K562 (cell line): ENCODE data around the gene WDR88. TPM values are rescaled to one million over a fixed set of nuclear protein-coding genes. Genes with fewer than 3 reads are reported as not detected.

ENCODE experiments used
- ATAC-seq: fragments of 200-7000 bp; cut with Tn5 transposase; 3 replicates; pipeline ENCODE4 v1.9.1; 2020; ENCODE audit warnings: moderate library complexity
- BruUV-seq: library from RNA; stranded (reverse); fragments of 400-500 nt; replicated peaks from 2 replicates; lab custom pipeline; 2021; lab: Mats Ljungman, UMichigan
- CTCF ChIA-PET: fragments of 300-600 bp; formaldehyde crosslinking; extraction: SDS; loops from one replicate; lab custom pipeline; 2021; ENCODE audit warnings: low intra/inter-chr PET ratio; lab: Yijun Ruan, JAX
- POLR2A ChIA-PET: fragments of 300-600, 350-650 bp; sonication (Branson Sonifier 250); formaldehyde crosslinking; extraction: SDS; loops from one replicate; lab custom pipeline; 2021; ENCODE audit warnings: antibody characterized with exemption, inconsistent platforms; lab: Yijun Ruan, JAX
- DNase-seq, 4 experiments: peaks; one replicate each; pipeline versions ENCODE4 v3.0.0 to v3.0.0-alpha.2; 2011 to 2018; ENCODE audit warnings: low spot score in 3 of 4, mixed read lengths in 3 of 4; ENCODE audit errors: extremely low read depth in 1 of 4
- FAIRE-seq: peaks from 2 replicates; lab custom pipeline; 2011; peaks lifted over from hg19 to GRCh38; lab: Jason Lieb, UNC
- H2AFZ ChIP-seq: 2 replicates; pipeline ENCODE4 v1.6.0; 2011; ENCODE audit warnings: low read depth, low read length, control low read depth, inconsistent platforms
- H3K27ac ChIP-seq: fragments of 200-600 bp; 3 replicates; pipeline ENCODE4 v1.8.0; 2011; ENCODE audit warnings: low read depth, mild to moderate bottlenecking, control low read depth, inconsistent platforms, low read length, moderate library complexity, mixed read lengths; ENCODE audit errors: extremely low read depth
- H3K27me3 ChIP-seq, 2 experiments: fragments of 300-600 bp in 1 of 2; 2 replicates in 1 of 2; 3 replicates in 1 of 2; pipeline versions ENCODE4 v1.6.0 to v1.8.0; 2011; ENCODE audit warnings: inconsistent platforms in 2 of 2, low read length in 2 of 2, mild to moderate bottlenecking in 1 of 2, mixed read lengths in 1 of 2, moderate library complexity in 1 of 2; ENCODE audit not compliant: control insufficient read depth in 2 of 2, insufficient read depth in 2 of 2
- H3K36me3 ChIP-seq: fragments of 300-600 bp; 3 replicates; pipeline ENCODE4 v1.8.0; 2011; ENCODE audit warnings: mild to moderate bottlenecking, low read length, inconsistent platforms; ENCODE audit not compliant: control insufficient read depth, insufficient read depth
- H3K4me1 ChIP-seq, 2 experiments: fragments of 200-600 bp in 1 of 2; replicated peaks in 1 of 2; 2 replicates in 1 of 2; 3 replicates in 1 of 2; pipeline versions ENCODE4 v1.5.1 to v1.8.0; 2011; ENCODE audit warnings: inconsistent platforms in 2 of 2, low read length in 2 of 2, mild to moderate bottlenecking in 1 of 2, mixed read lengths in 1 of 2, moderate library complexity in 1 of 2; ENCODE audit not compliant: control insufficient read depth in 2 of 2, insufficient read depth in 2 of 2
- H3K4me2 ChIP-seq: 2 replicates; pipeline ENCODE4 v1.6.1; 2011; ENCODE audit warnings: low read length, control low read depth, inconsistent platforms, mixed read lengths; ENCODE audit not compliant: insufficient read depth
- H3K4me3 ChIP-seq: fragments of 200-600 bp; sonication (generic), shearing (Covaris generic); 2 replicates; pipeline ENCODE4 v1.5.1; 2016; ENCODE audit warnings: control low read depth, inconsistent platforms
- H3K79me2 ChIP-seq: fragments of 200-600 bp; 3 replicates; pipeline ENCODE4 v1.8.0; 2011; ENCODE audit warnings: low read length, inconsistent platforms; ENCODE audit not compliant: control insufficient read depth, insufficient read depth
- H3K9ac ChIP-seq, 2 experiments: 2 replicates each; pipeline versions ENCODE4 v1.6.0 to v1.6.1; 2011; ENCODE audit warnings: low read depth in 2 of 2, low read length in 2 of 2, control low read depth in 1 of 2, inconsistent platforms in 1 of 2, mild to moderate bottlenecking in 1 of 2, mixed read lengths in 1 of 2; ENCODE audit not compliant: insufficient read depth in 1 of 2
- H3K9me1 ChIP-seq: one replicate; pipeline ENCODE4 v1.6.0; 2011; ENCODE audit warnings: inconsistent platforms, mild to moderate bottlenecking, low read length, moderate library complexity; ENCODE audit not compliant: control insufficient read depth, insufficient read depth
- H3K9me3 ChIP-seq: replicated peaks from 2 replicates; pipeline ENCODE4 v1.5.1; 2011; ENCODE audit warnings: low read depth, low read length, inconsistent platforms; ENCODE audit not compliant: control insufficient read depth, insufficient read depth
- H4K20me1 ChIP-seq: replicated peaks from 2 replicates; pipeline ENCODE4 v1.6.1; 2011; ENCODE audit warnings: low read length, inconsistent platforms, mixed read lengths; ENCODE audit not compliant: control insufficient read depth, insufficient read depth
- RBBP5 ChIP-seq: fragments of 200-600 bp; sonication (generic); IDR thresholded peaks from 2 replicates; pipeline ENCODE4 v1.6.1; 2012; ENCODE audit warnings: borderline replicate concordance, mild to moderate bottlenecking, low read length, control low read depth, inconsistent platforms; ENCODE audit not compliant: insufficient read depth, poor library complexity, severe bottlenecking
- TOE1 ChIP-seq, 2 experiments: fragments of 450-650 bp in 1 of 2; sonication (generic) in 1 of 2; formaldehyde crosslinking in 1 of 2; IDR thresholded peaks; 2 replicates each; pipeline versions ENCODE4 v1.7.1 to v1.8.0; 2016 to 2022; ENCODE audit warnings: borderline replicate concordance in 2 of 2, mild to moderate bottlenecking in 2 of 2, antibody characterized with exemption in 1 of 2, inconsistent platforms in 1 of 2, low read depth in 1 of 2, missing genetic modification reagents in 1 of 2, moderate library complexity in 1 of 2
- ZNF551 ChIP-seq: fragments of 250-450 bp; sonication (Bioruptor Pico); IDR thresholded peaks from 2 replicates; pipeline ENCODE4 v1.5.0; 2021; ENCODE audit warnings: mild to moderate bottlenecking, moderate library complexity
- WGBS: fragments of 100-300 bp; shearing (Covaris generic); methylation state at CpG from one replicate; pipeline ENCODE4 v1.1.6; 2016; ENCODE audit warnings: low coverage, mixed read lengths; ENCODE audit not compliant: insufficient coverage; ENCODE audit errors: missing lambda C conversion rate; 5-methylcytosine and 5-hydroxymethylcytosine counted together
- in situ Hi-C: fragments of 300-500 bp; cut with MboI; formaldehyde crosslinking; loops from 4 replicates; pipeline ENCODE4 v1.15.0; 2018; ENCODE audit warnings: inconsistent platforms, mixed read lengths
- intact Hi-C: fragments of 100-400 bp; cut with micrococcal nuclease; formaldehyde crosslinking; loops from 2 replicates; pipeline ENCODE4 v1.14.2; 2022
- polyA plus RNA-seq, 8 experiments: library from polyadenylated mRNA; depleted of rRNA in 4 of 8; stranded (reverse) in 5 of 8; unstranded in 3 of 8; fragments of >200 nt; fragmentation: Nextera tagmentation in 2 of 8; fragmentation: Illumina TruSeq in 1 of 8; extraction: Ambion mirVana in 2 of 8; extraction: Trizol in 1 of 8; gene quantifications; 2 replicates each; pipeline versions ENCODE4 v1.2.1 to v1.2.3, GENCODE V29; 2011 to 2014; ENCODE audit warnings: inconsistent platforms in 1 of 8, missing spikeins in 1 of 8
- total RNA-seq, 7 experiments: library from RNA; depleted of rRNA in 6 of 7; stranded (reverse); fragments of >200 nt in 6 of 7; fragmentation: Illumina TruSeq in 2 of 7; extraction: Trizol in 2 of 7; gene quantifications; 2 replicates each; pipeline versions ENCODE4 v1.2.1 to v1.2.3, GENCODE V29; 2011 to 2021; ENCODE audit warnings: low replicate concordance in 1 of 7
- TF ChIP-seq, protein P1 (sequence below): fragments of 450-650 bp; IDR thresholded peaks from 2 replicates; pipeline ENCODE4 v1.6.1; 2017; ENCODE audit warnings: antibody characterized with exemption, mild to moderate bottlenecking

WDR88 gene
- total and polyA plus RNA-seq, 9 of the 15 experiments (the other 6 are each of a cell fraction or from before 2014, with no cell fraction given), result 0.03 to 0.04 TPM; not detected in 7

DNA sequence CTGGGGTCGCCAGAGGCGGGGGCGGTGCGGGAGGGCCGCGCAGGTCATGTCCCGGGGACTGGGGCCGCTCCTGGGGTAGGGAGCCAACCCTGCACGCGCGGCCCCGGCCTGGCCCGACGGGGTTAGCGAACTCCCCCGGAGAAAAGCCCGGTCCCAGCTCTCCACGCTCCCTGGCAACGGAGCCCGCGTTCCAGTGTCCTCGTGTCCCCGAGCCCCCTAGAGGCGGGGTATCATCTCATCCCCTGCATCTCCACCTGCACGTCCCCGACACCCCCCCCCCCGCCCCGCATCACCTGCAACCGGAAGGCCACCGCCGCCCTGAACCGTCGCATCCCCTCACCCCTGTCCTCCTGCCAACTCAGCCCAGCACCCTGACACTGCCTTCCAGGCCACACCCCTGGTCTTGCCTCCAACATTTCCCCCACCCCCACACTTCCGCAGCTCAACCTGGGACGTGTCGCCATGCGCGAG, 2.7 kb downstream of the WDR88 start:
- Histone ChIP-seq H3K4me1 (peaks cover 0 to 18% of the 10 kb centered on the region in 2 experiments; a peak in 3 of 5 replicates), H2AFZ (no peak overlapping the region), H3K4me2 (no peak overlapping the region), H3K36me3 (peaks cover 8% of the 10 kb centered on the region; the same call in 1 of the 3 replicates), H3K79me2 (no peaks in the 10 kb centered on the region), H4K20me1 (no peaks in the 10 kb centered on the region), H3K27ac (no peak overlapping the region), H3K9ac (no peak overlapping the region), H3K9me1 (no peaks in the 10 kb centered on the region), H3K4me3 (no peak overlapping the region), H3K27me3 (peaks cover 5 to 9% of the 10 kb centered on the region in 2 experiments; a peak in 4 of 5 replicates), H3K9me3 (no peaks in the 10 kb centered on the region)
- BruUV-seq, result no TSS peak
- 42% methylated on average over 10 of the region's 38 CpGs for WGBS
- TF ChIP-seq ZNF551 (CRISPR knock-in tag) (no peak), RBBP5 (peak; percentile 1)
- peak in 3 of 4 experiments; percentile 30 to 33 (median 32) for DNase-seq
- POLR2A ChIA-PET, result no interaction called here
- CTCF ChIA-PET, result interaction anchor here (1.0 kb wide), 1 partner anchor 9 kb away, joined by 3 read pairs; no protein-coding TSS in a partner anchor
- intact Hi-C loops, result no loop called here
- ATAC-seq, result 0 out of 3 replicates have a peak, but pooled peaks have one; percentile 21
- no peak for FAIRE-seq
- in situ Hi-C loops, result no loop called here

DNA sequence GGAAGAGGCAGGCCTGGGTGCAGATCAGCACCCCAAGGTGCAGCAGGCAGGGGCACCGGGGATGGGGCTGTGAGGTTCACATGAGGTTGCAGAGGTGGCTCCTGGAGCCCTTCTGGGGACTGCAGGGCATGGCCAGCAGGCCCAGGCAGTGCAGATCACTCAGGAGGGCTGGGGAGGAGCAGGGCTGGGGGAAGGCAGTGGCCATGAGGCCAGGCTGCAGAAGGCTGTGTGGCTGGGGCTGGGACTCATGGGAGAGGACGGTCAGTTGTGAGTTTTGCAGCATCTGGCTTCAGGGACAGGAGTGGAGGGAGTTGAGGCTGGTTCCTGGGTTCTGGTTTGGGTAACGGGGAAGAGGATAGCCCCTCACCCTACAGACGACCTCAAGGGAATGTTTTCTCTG, 7.3 kb downstream of the WDR88 start:
- no peak overlapping the region for H3K27ac ChIP-seq
- POLR2A ChIA-PET, result no interaction called here
- FAIRE-seq (no peak), ATAC-seq (peak; percentile 47; the same call in 2 of the 3 replicates), DNase-seq (no peak)
- peaks cover 7 to 16% of the 10 kb centered on the region in 2 experiments; a peak in 4 of 5 replicates for H3K27me3 ChIP-seq
- H3K4me2 ChIP-seq, result no peak overlapping the region
- BruUV-seq, result no TSS peak
- TF ChIP-seq TOE1 (IDR thresholded peaks at IDR 0.05; ENCODE audit: borderline replicate concordance) (no peak), TOE1 (CRISPR knock-in tag; IDR thresholded peaks at IDR 0.05; ENCODE audit: borderline replicate concordance, low read depth) (no peak)
- TF ChIP-seq, protein P1, sequence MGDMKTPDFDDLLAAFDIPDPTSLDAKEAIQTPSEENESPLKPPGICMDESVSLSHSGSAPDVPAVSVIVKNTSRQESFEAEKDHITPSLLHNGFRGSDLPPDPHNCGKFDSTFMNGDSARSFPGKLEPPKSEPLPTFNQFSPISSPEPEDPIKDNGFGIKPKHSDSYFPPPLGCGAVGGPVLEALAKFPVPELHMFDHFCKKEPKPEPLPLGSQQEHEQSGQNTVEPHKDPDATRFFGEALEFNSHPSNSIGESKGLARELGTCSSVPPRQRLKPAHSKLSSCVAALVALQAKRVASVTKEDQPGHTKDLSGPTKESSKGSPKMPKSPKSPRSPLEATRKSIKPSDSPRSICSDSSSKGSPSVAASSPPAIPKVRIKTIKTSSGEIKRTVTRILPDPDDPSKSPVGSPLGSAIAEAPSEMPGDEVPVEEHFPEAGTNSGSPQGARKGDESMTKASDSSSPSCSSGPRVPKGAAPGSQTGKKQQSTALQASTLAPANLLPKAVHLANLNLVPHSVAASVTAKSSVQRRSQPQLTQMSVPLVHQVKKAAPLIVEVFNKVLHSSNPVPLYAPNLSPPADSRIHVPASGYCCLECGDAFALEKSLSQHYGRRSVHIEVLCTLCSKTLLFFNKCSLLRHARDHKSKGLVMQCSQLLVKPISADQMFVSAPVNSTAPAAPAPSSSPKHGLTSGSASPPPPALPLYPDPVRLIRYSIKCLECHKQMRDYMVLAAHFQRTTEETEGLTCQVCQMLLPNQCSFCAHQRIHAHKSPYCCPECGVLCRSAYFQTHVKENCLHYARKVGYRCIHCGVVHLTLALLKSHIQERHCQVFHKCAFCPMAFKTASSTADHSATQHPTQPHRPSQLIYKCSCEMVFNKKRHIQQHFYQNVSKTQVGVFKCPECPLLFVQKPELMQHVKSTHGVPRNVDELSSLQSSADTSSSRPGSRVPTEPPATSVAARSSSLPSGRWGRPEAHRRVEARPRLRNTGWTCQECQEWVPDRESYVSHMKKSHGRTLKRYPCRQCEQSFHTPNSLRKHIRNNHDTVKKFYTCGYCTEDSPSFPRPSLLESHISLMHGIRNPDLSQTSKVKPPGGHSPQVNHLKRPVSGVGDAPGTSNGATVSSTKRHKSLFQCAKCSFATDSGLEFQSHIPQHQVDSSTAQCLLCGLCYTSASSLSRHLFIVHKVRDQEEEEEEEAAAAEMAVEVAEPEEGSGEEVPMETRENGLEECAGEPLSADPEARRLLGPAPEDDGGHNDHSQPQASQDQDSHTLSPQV, result no peak
- no peaks in the 10 kb centered on the region for H3K36me3 ChIP-seq
- H3K9ac ChIP-seq, result no peak overlapping the region
- no peaks in the 10 kb centered on the region for H3K79me2 ChIP-seq
- WGBS, result 0% methylated on average over 4 of the region's 4 CpGs
- H3K9me1 ChIP-seq, result peaks cover 2% of the 10 kb centered on the region
- H3K9me3 ChIP-seq, result no peaks in the 10 kb centered on the region
- no peak overlapping the region for H3K4me3 ChIP-seq
- H3K4me1 ChIP-seq, result peaks cover 0 to 8% of the 10 kb centered on the region in 2 experiments; a peak in 2 of 5 replicates
- intact Hi-C loops, result no loop called here
- in situ Hi-C loops, result no loop called here
- H4K20me1 ChIP-seq, result no peaks in the 10 kb centered on the region
- no peak overlapping the region for H2AFZ ChIP-seq
- CTCF ChIA-PET, result no interaction called here
